Stimulated activated CD4-positive, alpha-beta T cell treated with anti-CD3 and anti-CD28 coated beads, Interleukin-12 subunit alpha, Interleukin-12 subunit beta, amount 100 ng/mL, for 24 hours (primary cell): ENCODE results near the gene RRP9.
A peak's percentile ranks its signal among the peaks of the same experiment; 100 is the strongest.
"Not testable (repeated sequence)": the region's sequence is repeated elsewhere in the genome, so short reads cannot be mapped to it uniquely, and the experiment has no call there.

Experiments used
- DNase-seq, 2 experiments: peaks; one replicate each; pipeline ENCODE4 v3.0.0-alpha.2; 2020; ENCODE audit warnings: low read depth in 2 of 2

RRP9 gene

GRCh38 chr3:51941798-51942602 lies at the start of gene RRP9, which contains the start of gene PARP3:
Gene RRP9, minus strand, starts transcription at chr3:51941904. Its CDS starts 37 bp downstream, at chr3:51941867.
Gene PARP3, plus strand, starts transcription at chr3:51942363. Its CDS starts 993 bp downstream, at chr3:51943356.
- peak; percentile 98 to 100 for DNase-seq

GRCh38 chr3:51990501-51990971 lies 48.8 kb upstream of the RRP9 start:
- DNase-seq: not testable (repeated sequence)

- no peak for DNase-seq
Measured at GRCh38 chr3:51988286-51989146, 46.8 kb upstream of the RRP9 start.

GRCh38 chr3:51987568-51987967 lies 45.9 kb upstream of the RRP9 start:
- no peak for DNase-seq

GRCh38 chr3:51986010-51986947 lies 44.6 kb upstream of the RRP9 start:
- no peak for DNase-seq

- DNase-seq: no peak
Measured at GRCh38 chr3:51985063-51985462, 43.4 kb upstream of the RRP9 start.

- DNase-seq: no peak
Measured at GRCh38 chr3:51984269-51984647, 42.6 kb upstream of the RRP9 start.

GRCh38 chr3:51983578-51984268 lies 42.0 kb upstream of the RRP9 start:
- no peak for DNase-seq

GRCh38 chr3:51982838-51983577 lies 41.3 kb upstream of the RRP9 start, which contains the start of gene ACY1:
Gene ACY1, plus strand, starts transcription at chr3:51983535. Its CDS starts 530 bp downstream, at chr3:51984065.
- DNase-seq: peak; percentile 67 to 79

GRCh38 chr3:51982352-51982837 lies 40.7 kb upstream of the RRP9 start:
- DNase-seq: no peak

- DNase-seq: no peak
Measured at GRCh38 chr3:51980253-51980652, 38.5 kb upstream of the RRP9 start.

GRCh38 chr3:51978143-51978502 lies 36.4 kb upstream of the RRP9 start:
- DNase-seq: no peak

- no peak for DNase-seq
Measured at GRCh38 chr3:51977446-51978142, 35.9 kb upstream of the RRP9 start.

- no peak for DNase-seq
Measured at GRCh38 chr3:51975852-51976549, 34.3 kb upstream of the RRP9 start.

GRCh38 chr3:51974963-51975851 lies 33.5 kb upstream of the RRP9 start, which contains the start of gene ABHD14A:
Gene ABHD14A, plus strand, starts transcription at chr3:51975064. Its CDS starts 72 bp downstream, at chr3:51975136.
- DNase-seq: peak in 1 of 2 experiments; percentile 60

- no peak for DNase-seq
Measured at GRCh38 chr3:51974277-51974962, 32.7 kb upstream of the RRP9 start.

- no peak for DNase-seq
Measured at GRCh38 chr3:51971350-51971749, 29.6 kb upstream of the RRP9 start.
